Gastrocnemius medialis (tissue), 4 donors: ENCODE results near the gene CATSPER4.

Experiments
- POLR2A ChIP-seq, 2 donors: fragments of 450-650 bp; IDR thresholded peaks; one replicate each; pipeline ENCODE4 v1.6.1; 2017; ENCODE audit warnings: antibody characterized with exemption in 2 of 2, mild to moderate bottlenecking in 2 of 2, moderate library complexity in 2 of 2
- TF ChIP-seq, protein P1 (sequence below), 5 experiments: fragments of 450-650 bp in 3 of 5; fragments of 200-600 bp in 2 of 5; sonication (generic) in 2 of 5; IDR thresholded peaks in 4 of 5; conservative IDR thresholded peaks in 1 of 5; 1 replicate in 4 of 5; 2 replicates in 1 of 5; pipeline ENCODE4 v1.5.1; 2016 to 2019; ENCODE audit warnings: antibody characterized with exemption in 5 of 5, mild to moderate bottlenecking in 3 of 5, moderate library complexity in 3 of 5

DNA sequence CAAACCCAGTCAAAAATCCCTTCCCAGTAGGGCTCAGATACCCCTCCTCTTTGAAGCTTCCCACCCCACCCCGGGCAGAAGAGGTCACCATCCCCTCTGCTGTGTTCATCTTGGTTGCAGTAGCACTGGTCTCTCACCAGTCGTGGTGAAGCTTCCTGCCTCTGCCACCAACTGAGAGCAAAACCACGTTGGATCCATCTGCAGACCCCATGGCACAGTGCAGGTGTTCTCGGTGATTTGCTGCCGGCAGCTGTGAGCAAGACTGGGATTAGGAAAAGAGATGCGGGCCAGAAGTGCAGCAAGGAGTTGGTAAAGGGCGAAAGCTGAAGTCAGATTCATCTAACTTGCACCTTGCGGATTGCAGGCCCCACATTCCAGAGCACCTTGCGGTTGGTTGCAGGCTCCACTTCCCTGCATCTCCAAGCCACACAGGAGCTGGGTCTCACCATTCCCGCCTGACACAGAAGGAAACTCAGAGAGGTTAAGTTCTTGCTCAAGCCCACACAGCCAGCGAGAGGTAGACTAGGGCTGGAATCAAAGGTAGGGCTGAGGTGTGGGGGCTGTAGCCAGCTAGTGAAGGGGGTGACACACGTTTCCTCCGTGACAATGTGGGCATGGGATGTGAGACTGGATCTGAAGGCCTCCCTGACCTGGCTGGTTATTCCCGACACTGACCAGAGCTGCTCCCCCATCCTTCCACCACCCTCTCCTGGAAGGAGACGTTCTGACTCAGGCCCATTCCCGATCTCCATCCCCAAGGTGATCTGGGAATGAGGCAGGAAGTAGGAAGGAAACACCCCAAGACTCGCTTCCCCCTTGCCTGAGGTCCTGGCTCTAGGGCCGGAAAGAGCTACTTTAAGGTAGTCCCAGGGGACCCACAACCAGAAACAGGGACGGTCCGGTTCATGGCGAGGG lies 34.8 kb upstream of the CATSPER4 start:
- no peak for TF ChIP-seq POLR2A (IDR thresholded peaks at IDR 0.05)
- TF ChIP-seq, protein P1, sequence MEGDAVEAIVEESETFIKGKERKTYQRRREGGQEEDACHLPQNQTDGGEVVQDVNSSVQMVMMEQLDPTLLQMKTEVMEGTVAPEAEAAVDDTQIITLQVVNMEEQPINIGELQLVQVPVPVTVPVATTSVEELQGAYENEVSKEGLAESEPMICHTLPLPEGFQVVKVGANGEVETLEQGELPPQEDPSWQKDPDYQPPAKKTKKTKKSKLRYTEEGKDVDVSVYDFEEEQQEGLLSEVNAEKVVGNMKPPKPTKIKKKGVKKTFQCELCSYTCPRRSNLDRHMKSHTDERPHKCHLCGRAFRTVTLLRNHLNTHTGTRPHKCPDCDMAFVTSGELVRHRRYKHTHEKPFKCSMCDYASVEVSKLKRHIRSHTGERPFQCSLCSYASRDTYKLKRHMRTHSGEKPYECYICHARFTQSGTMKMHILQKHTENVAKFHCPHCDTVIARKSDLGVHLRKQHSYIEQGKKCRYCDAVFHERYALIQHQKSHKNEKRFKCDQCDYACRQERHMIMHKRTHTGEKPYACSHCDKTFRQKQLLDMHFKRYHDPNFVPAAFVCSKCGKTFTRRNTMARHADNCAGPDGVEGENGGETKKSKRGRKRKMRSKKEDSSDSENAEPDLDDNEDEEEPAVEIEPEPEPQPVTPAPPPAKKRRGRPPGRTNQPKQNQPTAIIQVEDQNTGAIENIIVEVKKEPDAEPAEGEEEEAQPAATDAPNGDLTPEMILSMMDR (IDR thresholded peaks at IDR 0.05 in 4 of 5, conservative IDR thresholded peaks at IDR 0.05 in 1 of 5) = no peak
